SKM-1 (cell line): Measurements from ENCODE around the gene LRRC37B.
"Not testable (repeated sequence)": the region's sequence is repeated elsewhere in the genome, so short reads cannot be mapped to it uniquely, and the experiment has no call there.

Source experiments
- DNase-seq: peaks from one replicate; lab custom pipeline; 2025; ENCODE audit not compliant: unreplicated experiment; lab: John Stamatoyannopoulos, UW

LRRC37B gene

DNA sequence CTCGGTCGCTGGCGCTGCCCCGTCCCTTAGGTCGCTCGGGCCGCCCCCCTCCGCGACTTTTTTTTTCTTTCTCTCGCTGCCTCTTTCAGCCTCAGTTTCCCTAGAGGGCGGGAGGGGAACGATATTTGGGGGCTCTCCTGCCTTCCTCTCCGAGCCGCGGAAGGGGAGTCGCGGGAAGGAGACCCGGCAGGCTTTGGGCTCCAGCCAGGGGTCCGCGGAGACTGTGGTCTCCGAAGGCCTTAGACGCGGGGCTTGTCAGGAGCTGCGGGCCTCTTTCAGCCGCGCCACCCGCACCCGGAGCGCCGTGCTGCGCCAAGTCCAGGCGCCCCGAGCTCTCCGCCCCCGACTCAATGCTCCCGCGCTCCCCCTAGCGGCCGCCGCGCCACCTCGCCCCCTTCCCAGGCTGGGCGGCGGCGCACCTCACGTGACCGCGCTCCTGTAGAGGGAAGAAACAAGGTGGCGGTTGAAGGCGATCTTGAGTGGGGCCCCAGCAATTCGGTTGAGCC lies at the start of gene LRRC37B:
Gene LRRC37B (plus strand): TSS at position 427 of the 506 bp plus-strand sequence. CDS start 14,010 bp downstream, outside the sequence.
- DNase-seq = peak; percentile 83

- not testable (repeated sequence) for DNase-seq
Measured at GRCh38 chr17:31964131-31964530, 43.1 kb upstream of the LRRC37B start.

GRCh38 chr17:31967648-31968047 lies 39.5 kb upstream of the LRRC37B start:
- no peak for DNase-seq

DNA sequence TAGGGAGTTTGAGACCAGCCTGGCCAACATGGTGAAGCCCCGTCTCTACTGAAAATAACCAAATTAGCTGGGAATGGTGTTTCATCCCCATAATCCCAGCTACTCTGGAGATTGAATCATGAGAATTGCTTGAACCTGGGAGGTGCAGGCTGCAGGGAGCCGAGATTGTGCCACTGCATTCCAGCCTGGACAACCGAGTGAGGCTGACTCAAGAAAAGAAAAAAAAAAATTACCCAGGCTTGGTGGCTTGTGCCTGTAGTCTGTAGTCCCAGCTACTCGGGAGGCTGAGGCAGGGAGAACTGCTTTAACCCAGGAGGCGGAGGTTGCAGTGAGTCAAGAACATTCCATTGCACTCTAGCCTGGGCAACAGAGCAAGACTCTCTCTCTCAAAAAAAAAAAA lies 36.8 kb upstream of the LRRC37B start:
- DNase-seq = not testable (repeated sequence)

DNA sequence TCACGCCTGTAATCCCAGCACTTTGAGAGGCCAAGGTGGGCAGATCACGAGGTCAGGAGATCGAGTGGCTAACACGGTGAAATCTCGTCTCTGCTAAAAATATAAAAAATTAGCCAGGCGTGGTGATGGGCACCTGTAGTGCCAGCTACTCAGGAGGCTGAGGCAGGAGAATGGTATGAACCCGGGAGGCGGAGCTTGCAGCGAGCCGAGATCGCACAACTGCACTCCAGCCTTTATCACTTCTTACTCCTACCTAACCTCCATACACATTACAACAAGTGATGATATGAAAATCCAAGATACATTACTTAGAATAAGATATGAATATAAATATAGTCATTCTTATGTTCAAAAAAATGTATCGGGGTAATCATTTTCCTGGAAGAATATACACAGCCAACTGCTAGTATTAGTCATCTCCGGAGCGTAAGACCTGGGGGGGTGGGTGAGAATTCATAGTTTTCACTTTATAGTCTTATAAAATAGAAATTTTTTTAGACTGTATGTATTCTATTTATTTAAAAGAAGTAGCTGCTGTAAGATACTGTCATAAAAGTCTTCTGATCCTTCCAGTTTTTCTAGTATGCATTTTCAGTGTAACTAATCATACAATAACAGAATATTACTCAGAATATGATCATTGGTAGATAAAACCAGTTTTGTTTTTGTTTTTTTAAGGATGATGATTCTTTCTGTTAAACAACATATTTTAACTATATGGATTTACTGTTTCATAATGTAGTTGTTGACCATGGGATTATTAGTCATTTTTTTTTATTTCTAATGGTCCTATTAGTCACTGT lies 32.7 kb upstream of the LRRC37B start:
- DNase-seq = not testable (repeated sequence)

DNA sequence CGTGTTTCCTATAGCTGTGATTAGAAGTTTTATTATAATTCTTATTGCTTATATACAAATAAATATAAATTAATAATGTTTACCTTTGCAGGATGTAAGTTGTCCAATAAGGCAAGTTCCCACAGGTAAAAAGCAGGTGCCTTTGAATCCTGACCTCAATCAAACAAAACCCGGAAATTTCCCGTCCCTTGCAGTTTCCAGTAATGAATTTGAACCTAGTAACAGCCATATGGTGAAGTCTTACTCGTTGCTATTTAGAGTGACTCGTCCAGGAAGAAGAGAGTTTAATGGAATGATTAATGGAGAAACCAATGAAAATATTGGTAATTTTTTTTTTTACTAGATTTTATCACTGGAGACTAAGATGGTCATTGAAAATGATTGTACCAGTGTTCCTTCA lies 31.8 kb upstream of the LRRC37B start:
- DNase-seq = not testable (repeated sequence)

DNA sequence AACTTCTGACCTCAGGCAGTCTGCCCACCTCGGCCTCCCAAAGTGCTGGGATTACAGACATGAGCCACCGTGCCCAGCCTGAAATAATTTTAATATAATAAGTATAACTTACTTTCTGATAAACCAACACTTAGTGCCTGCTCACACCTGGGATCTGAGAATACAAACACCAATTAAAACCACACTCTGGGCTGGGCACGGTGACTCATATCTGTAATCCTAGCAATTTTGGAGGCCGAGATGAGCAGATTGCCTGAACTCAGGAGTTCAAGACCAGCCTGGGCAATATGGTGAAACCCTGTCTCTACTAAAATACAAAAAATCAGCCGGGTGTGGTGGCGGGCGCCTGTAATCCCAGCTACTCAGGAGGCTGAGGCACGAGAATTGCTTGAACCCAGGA lies 15.4 kb upstream of the LRRC37B start:
- not testable (repeated sequence) for DNase-seq

GRCh38 chr17:31997005-31997404 lies 10.2 kb upstream of the LRRC37B start:
- no peak for DNase-seq

DNA sequence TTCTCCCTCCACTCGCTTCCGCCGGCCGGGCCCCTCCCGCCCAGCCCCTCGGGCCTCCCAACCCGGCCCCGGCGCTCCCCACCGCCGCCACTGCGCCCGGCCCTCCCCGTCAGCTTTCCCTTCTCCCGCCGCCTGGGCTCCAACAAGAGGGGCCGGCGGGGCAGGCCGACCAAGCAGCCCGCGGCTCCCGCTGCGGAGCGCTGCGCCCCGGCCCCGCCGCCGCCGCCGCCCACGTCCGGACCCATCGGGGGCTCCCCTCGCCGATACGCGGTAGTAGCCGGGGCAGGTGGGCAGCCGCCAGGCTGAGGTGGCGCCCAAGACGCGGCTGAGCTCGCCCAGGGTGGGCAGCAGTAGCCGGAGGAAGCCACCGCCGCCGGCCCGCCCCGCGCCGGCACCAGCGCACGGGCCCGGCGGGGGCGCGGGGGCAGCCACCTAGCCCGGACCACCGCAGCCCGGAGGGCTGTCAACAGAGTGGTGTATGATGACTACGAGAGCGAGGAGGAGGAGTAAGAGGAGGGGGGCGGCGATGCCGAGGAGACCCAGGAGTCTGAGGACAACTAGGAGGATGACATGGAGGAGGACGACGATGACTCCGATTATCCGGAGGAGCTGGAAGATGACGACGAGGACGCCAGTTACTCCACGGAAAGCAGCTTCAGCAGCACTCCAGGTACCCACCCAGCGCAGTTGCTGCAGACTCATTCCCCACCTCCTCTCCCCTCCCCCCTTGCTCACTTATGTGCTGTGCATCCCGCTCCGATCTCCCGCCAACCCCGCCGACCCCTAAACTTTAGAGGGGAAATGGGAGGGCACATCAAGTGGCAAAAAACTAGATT lies 498 bp downstream of the LRRC37B start:
- peak; percentile 15 for DNase-seq

GRCh38 chr17:32009262-32009542 lies 2.0 kb downstream of the LRRC37B start:
- no peak for DNase-seq

GRCh38 chr17:32010114-32010513 lies 2.9 kb downstream of the LRRC37B start:
- no peak for DNase-seq

GRCh38 chr17:32015245-32016013 lies 8.2 kb downstream of the LRRC37B start:
- no peak for DNase-seq

- no peak for DNase-seq
Measured at GRCh38 chr17:32016231-32016630, 9.0 kb downstream of the LRRC37B start.

GRCh38 chr17:32019228-32019627 lies 12.0 kb downstream of the LRRC37B start:
- DNase-seq = no peak

- DNase-seq = no peak
Measured at GRCh38 chr17:32020943-32021614, 13.9 kb downstream of the LRRC37B start.

DNA sequence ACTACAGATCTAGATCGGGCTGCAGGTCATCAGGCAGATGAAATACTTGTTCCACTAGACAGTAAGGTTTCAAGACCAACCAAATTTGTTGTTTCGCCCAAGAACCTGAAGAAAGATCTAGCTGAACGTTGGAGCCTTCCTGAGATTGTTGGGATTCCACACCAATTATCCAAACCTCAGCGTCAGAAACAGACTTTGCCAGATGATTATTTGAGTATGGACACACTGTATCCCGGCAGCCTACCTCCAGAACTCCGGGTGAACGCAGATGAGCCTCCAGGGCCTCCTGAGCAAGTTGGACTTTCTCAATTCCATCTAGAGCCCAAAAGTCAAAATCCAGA lies 14.4 kb downstream of the LRRC37B start:
- no peak for DNase-seq

- DNase-seq = not testable (repeated sequence)
Measured at GRCh38 chr17:32022554-32022953, 15.4 kb downstream of the LRRC37B start.

GRCh38 chr17:32027271-32027670 lies 20.1 kb downstream of the LRRC37B start:
- DNase-seq = not testable (repeated sequence)

- DNase-seq = no peak
Measured at GRCh38 chr17:32033223-32033622, 26.0 kb downstream of the LRRC37B start.

- DNase-seq = not testable (repeated sequence)
Measured at GRCh38 chr17:32033812-32034211, 26.6 kb downstream of the LRRC37B start.

GRCh38 chr17:32040246-32040645 lies 33.1 kb downstream of the LRRC37B start:
- DNase-seq = not testable (repeated sequence)
